HCT116 (cell line): ENCODE measurements around the gene NXPE3. TPM values are rescaled to one million over a fixed set of nuclear protein-coding genes. Genes with fewer than 3 reads are reported as not detected.

Experiments used
- ATAC-seq: fragments of 200-7000 bp; cut with Tn5 transposase; 2 replicates; pipeline ENCODE4 v1.9.1; 2020; ENCODE audit warnings: mild to moderate bottlenecking, moderate library complexity
- BruUV-seq: library from RNA; stranded (reverse); fragments of 400-500 nt; replicated peaks from 2 replicates; lab custom pipeline; 2021; lab: Mats Ljungman, UMichigan
- CTCF ChIA-PET: fragments of 300-600 bp; sonication (Branson Sonifier 250); formaldehyde crosslinking; loops from one replicate; lab custom pipeline; 2021; ENCODE audit warnings: antibody characterized with exemption; lab: Charles Lee
- POLR2A ChIA-PET: fragments of 300-600, 350-600 bp; sonication (Branson Sonifier 250); formaldehyde crosslinking; loops from one replicate; lab custom pipeline; 2021; ENCODE audit warnings: antibody characterized with exemption; lab: Charles Lee
- RAD21 ChIA-PET, 2 experiments: fragments of 300-600 bp; sonication (Branson Sonifier 250); formaldehyde crosslinking; loops; one replicate each; lab custom pipeline; 2023; ENCODE audit warnings: low total read pairs in 2 of 2; ENCODE audit not compliant: uncharacterized antibody in 2 of 2, unreplicated experiment in 2 of 2, low non-redundant PET in 1 of 2; lab: Charles Lee
- DNase-seq: peaks from one replicate; pipeline ENCODE4 v3.0.0-alpha.2; 2010; ENCODE audit warnings: low read depth, low spot score
- H2AFZ ChIP-seq: fragments of 200-600 bp; shearing (Covaris generic), sonication (generic); 2 replicates; pipeline ENCODE4 v1.6.1; 2017; ENCODE audit warnings: low read depth, mixed run types, mixed read lengths, antibody characterized with exemption, low read length; ENCODE audit not compliant: poor library complexity, severe bottlenecking
- H3K27ac ChIP-seq: 2 replicates; pipeline ENCODE4 v1.5.1; 2012; ENCODE audit warnings: low read depth, low read length
- H3K27me3 ChIP-seq: fragments of 200-600 bp; sonication (generic); 2 replicates; pipeline ENCODE4 v1.6.1; 2016; ENCODE audit warnings: mixed run types, low read length, mixed read lengths; ENCODE audit not compliant: insufficient read depth
- H3K36me3 ChIP-seq, 2 experiments: fragments of 200-500 bp in 1 of 2; fragments of 200-600 bp in 1 of 2; sonication (Bioruptor generic) in 1 of 2; sonication (generic) in 1 of 2; 2 replicates each; pipeline versions ENCODE4 v1.5.1 to v1.6.1; 2014 to 2016; ENCODE audit warnings: low read length in 2 of 2, inconsistent platforms in 1 of 2, mixed read lengths in 1 of 2, mixed run types in 1 of 2; ENCODE audit not compliant: insufficient read depth in 2 of 2, control insufficient read depth in 1 of 2
- H3K4me1 ChIP-seq, 2 experiments: fragments of 200-600 bp in 1 of 2; sonication (generic) in 1 of 2; 2 replicates each; pipeline versions ENCODE4 v1.5.1 to v1.6.1; 2012 to 2017; ENCODE audit warnings: low read length in 2 of 2, inconsistent platforms in 1 of 2, mild to moderate bottlenecking in 1 of 2, mixed read lengths in 1 of 2, mixed run types in 1 of 2, moderate library complexity in 1 of 2; ENCODE audit not compliant: insufficient read depth in 2 of 2, control insufficient read depth in 1 of 2
- H3K4me2 ChIP-seq: fragments of 200-600 bp; sonication (generic); 2 replicates; pipeline ENCODE4 v1.6.1; 2017; ENCODE audit warnings: mixed run types, low read length, mixed read lengths
- H3K4me3 ChIP-seq, 2 experiments: fragments of 200-600 bp in 1 of 2; sonication (generic) in 1 of 2; replicated peaks in 1 of 2; 2 replicates each; pipeline ENCODE4 v1.5.1; 2011 to 2016; ENCODE audit warnings: low read length in 2 of 2, control low read depth in 1 of 2, low read depth in 1 of 2, mild to moderate bottlenecking in 1 of 2, mixed read lengths in 1 of 2, mixed run types in 1 of 2
- H3K79me2 ChIP-seq: fragments of 200-600 bp; sonication (generic); 2 replicates; pipeline ENCODE4 v1.6.1; 2017; ENCODE audit warnings: mild to moderate bottlenecking, mixed run types, low read length, moderate library complexity, mixed read lengths; ENCODE audit not compliant: insufficient read depth
- H3K9ac ChIP-seq: fragments of 200-600 bp; sonication (generic); 2 replicates; pipeline ENCODE4 v1.6.1; 2016; ENCODE audit warnings: low read length, mixed read lengths
- H3K9me2 ChIP-seq: fragments of 200-600 bp; sonication (generic), shearing (Covaris generic); 2 replicates; pipeline ENCODE4 v1.6.1; 2017; ENCODE audit warnings: mixed run types, mild to moderate bottlenecking, moderate library complexity; ENCODE audit not compliant: insufficient read depth
- H3K9me3 ChIP-seq, 2 experiments: fragments of 200-500 bp in 1 of 2; fragments of 200-600 bp in 1 of 2; sonication (Bioruptor generic) in 1 of 2; sonication (generic) in 1 of 2; 2 replicates each; pipeline ENCODE4 v1.6.1; 2014 to 2017; ENCODE audit warnings: low read length in 2 of 2, mixed read lengths in 2 of 2, inconsistent platforms in 1 of 2, low read depth in 1 of 2, mild to moderate bottlenecking in 1 of 2, mixed run types in 1 of 2, moderate library complexity in 1 of 2; ENCODE audit not compliant: control insufficient read depth in 1 of 2, insufficient read depth in 1 of 2
- H4K20me1 ChIP-seq: fragments of 200-600 bp; sonication (generic), shearing (Covaris generic); 2 replicates; pipeline ENCODE4 v1.6.1; 2017; ENCODE audit warnings: mixed run types, mild to moderate bottlenecking, moderate library complexity; ENCODE audit not compliant: insufficient read depth
- CBX3 ChIP-seq: IDR thresholded peaks from 2 replicates; pipeline ENCODE4 v1.6.1; 2012; ENCODE audit warnings: low read depth
- CEBPB ChIP-seq: IDR thresholded peaks from 2 replicates; pipeline ENCODE4 v1.6.1; 2012; ENCODE audit warnings: low read depth
- EGR1 ChIP-seq: IDR thresholded peaks from 2 replicates; pipeline ENCODE4 v1.6.1; 2012; ENCODE audit warnings: low read depth
- ELF1 ChIP-seq: IDR thresholded peaks from 2 replicates; pipeline ENCODE4 v1.6.1; 2012; ENCODE audit warnings: low read depth, borderline replicate concordance
- EZH2 ChIP-seq: fragments of 200-600 bp; sonication (generic); IDR thresholded peaks from 2 replicates; pipeline ENCODE4 v1.6.1; 2017; ENCODE audit warnings: antibody characterized with exemption, mixed run types
- EZH2phosphoT487 ChIP-seq: fragments of 200-600 bp; IDR thresholded peaks from 2 replicates; pipeline ENCODE4 v1.6.1; 2018; ENCODE audit warnings: antibody characterized with exemption, borderline replicate concordance
- FOSL1 ChIP-seq: IDR thresholded peaks from 2 replicates; pipeline ENCODE4 v1.6.1; 2012; ENCODE audit warnings: low read depth
- POLR2A ChIP-seq: IDR thresholded peaks from 2 replicates; pipeline ENCODE4 v1.7.0; 2011; ENCODE audit warnings: borderline replicate concordance; ENCODE audit not compliant: insufficient read depth, insufficient read length; ENCODE audit errors: extremely low read depth
- POLR2AphosphoS5 ChIP-seq: IDR thresholded peaks from 2 replicates; pipeline ENCODE4 v1.6.1; 2011; ENCODE audit warnings: mild to moderate bottlenecking, low read depth, low read length, moderate library complexity
- RAD21 ChIP-seq: IDR thresholded peaks from 2 replicates; pipeline ENCODE4 v1.6.1; 2012; ENCODE audit warnings: low read depth, mild to moderate bottlenecking
- SP1 ChIP-seq: IDR thresholded peaks from 2 replicates; pipeline ENCODE4 v1.6.1; 2012; ENCODE audit warnings: low read depth
- YY1 ChIP-seq: IDR thresholded peaks from 2 replicates; pipeline ENCODE4 v1.6.1; 2011; ENCODE audit warnings: low read length, low read depth, moderate library complexity, mild to moderate bottlenecking; ENCODE audit not compliant: insufficient replicate concordance; ENCODE audit errors: extremely low read depth
- ZFX ChIP-seq: fragments of 450-650 bp; IDR thresholded peaks from 2 replicates; pipeline ENCODE4 v1.6.1; 2017
- ZNF274 ChIP-seq: fragments of 200-500 bp; sonication (Bioruptor generic); IDR thresholded peaks from 2 replicates; pipeline ENCODE4 v1.6.1; 2014; ENCODE audit warnings: mild to moderate bottlenecking, low read depth, low read length, inconsistent platforms
- intact Hi-C: fragments of 100-400 bp; cut with micrococcal nuclease; formaldehyde crosslinking; loops from 2 replicates; pipeline ENCODE4 v1.10.0; 2022
- total RNA-seq: library from RNA; stranded (reverse); gene quantifications from one replicate; pipeline ENCODE4 v1.2.1, GENCODE V29; 2021; ENCODE audit not compliant: unreplicated experiment
- TF ChIP-seq, protein P1 (sequence below), 3 experiments: fragments of 200-600 bp in 1 of 3; sonication (generic) in 1 of 3; IDR thresholded peaks in 2 of 3; conservative IDR thresholded peaks in 1 of 3; 2 replicates each; pipeline ENCODE4 v1.5.1; 2012 to 2017; ENCODE audit warnings: low read depth in 2 of 3, low read length in 2 of 3, antibody characterized with exemption in 1 of 3, borderline replicate concordance in 1 of 3, control low read depth in 1 of 3, mild to moderate bottlenecking in 1 of 3, mixed read lengths in 1 of 3, mixed run types in 1 of 3, moderate library complexity in 1 of 3; ENCODE audit not compliant: insufficient read depth in 1 of 3
- TF ChIP-seq, protein P2 (sequence below): IDR thresholded peaks from 2 replicates; pipeline ENCODE4 v1.6.1; 2011; ENCODE audit warnings: mild to moderate bottlenecking, low read length, moderate library complexity; ENCODE audit not compliant: insufficient replicate concordance; ENCODE audit errors: extremely low read depth

Gene NXPE3
- total RNA-seq, 1 experiment from 2014 or later = 4.3 TPM

DNA sequence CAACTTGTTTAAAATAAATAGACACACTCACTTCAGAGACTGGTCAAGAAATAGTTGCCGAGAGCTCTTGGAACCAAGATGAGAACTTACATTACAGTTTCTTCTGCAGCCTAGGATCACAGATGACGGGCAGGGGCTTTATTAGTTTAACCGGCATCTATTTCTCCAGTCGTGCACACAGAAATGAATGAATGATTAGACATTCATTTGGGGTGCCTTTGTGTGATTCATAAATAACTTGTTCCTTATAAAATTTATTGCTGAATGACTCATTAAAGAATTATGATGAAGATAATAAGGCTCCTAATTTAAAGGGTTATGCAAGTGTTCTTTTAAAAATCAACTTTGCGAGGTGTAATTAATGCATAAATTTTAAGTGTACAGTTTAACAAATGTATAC is 91.1 kb downstream of the NXPE3 start (continued):
- TF ChIP-seq, protein P1, sequence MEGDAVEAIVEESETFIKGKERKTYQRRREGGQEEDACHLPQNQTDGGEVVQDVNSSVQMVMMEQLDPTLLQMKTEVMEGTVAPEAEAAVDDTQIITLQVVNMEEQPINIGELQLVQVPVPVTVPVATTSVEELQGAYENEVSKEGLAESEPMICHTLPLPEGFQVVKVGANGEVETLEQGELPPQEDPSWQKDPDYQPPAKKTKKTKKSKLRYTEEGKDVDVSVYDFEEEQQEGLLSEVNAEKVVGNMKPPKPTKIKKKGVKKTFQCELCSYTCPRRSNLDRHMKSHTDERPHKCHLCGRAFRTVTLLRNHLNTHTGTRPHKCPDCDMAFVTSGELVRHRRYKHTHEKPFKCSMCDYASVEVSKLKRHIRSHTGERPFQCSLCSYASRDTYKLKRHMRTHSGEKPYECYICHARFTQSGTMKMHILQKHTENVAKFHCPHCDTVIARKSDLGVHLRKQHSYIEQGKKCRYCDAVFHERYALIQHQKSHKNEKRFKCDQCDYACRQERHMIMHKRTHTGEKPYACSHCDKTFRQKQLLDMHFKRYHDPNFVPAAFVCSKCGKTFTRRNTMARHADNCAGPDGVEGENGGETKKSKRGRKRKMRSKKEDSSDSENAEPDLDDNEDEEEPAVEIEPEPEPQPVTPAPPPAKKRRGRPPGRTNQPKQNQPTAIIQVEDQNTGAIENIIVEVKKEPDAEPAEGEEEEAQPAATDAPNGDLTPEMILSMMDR (IDR thresholded peaks at IDR 0.05 in 2 of 3, conservative IDR thresholded peaks at IDR 0.05 in 1 of 3; ENCODE audit: borderline replicate concordance in 1 of 3, insufficient read depth in 1 of 3, low read depth in 2 of 3, low read length in 2 of 3) = no peak
- TF ChIP-seq EGR1 = no peak

DNA sequence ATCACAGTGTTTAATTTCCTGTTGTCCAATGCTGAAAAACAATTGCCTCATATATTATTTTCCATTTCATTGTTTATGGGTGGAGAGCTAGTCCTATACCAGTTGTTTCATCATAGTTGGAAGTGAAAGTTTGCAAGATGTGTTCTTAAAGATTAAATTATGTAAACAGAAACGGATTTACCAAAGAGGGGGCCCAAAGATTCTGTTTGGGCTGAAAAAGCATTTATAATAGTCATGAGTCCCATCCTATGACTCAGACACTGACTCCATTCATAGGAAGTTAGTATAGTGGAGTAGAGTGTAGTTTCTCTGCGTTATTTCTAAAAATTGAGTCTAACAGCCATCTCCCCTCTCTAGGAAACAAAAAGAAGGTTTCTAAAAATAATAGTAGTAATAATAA is 94.6 kb downstream of the NXPE3 start:
- no peak for TF ChIP-seq EZH2phosphoT487
- TF ChIP-seq, protein P2, sequence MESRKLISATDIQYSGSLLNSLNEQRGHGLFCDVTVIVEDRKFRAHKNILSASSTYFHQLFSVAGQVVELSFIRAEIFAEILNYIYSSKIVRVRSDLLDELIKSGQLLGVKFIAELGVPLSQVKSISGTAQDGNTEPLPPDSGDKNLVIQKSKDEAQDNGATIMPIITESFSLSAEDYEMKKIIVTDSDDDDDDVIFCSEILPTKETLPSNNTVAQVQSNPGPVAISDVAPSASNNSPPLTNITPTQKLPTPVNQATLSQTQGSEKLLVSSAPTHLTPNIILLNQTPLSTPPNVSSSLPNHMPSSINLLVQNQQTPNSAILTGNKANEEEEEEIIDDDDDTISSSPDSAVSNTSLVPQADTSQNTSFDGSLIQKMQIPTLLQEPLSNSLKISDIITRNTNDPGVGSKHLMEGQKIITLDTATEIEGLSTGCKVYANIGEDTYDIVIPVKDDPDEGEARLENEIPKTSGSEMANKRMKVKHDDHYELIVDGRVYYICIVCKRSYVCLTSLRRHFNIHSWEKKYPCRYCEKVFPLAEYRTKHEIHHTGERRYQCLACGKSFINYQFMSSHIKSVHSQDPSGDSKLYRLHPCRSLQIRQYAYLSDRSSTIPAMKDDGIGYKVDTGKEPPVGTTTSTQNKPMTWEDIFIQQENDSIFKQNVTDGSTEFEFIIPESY = no peak
- no peak for TF ChIP-seq EZH2
- no peak for TF ChIP-seq ELF1
- TF ChIP-seq SP1 = no peak
- no peak for TF ChIP-seq RAD21
- no peak for TF ChIP-seq YY1
- TF ChIP-seq POLR2A = no peak
- no peak for TF ChIP-seq CEBPB
- TF ChIP-seq CBX3 = no peak
- TF ChIP-seq, protein P1 (IDR thresholded peaks at IDR 0.05 in 2 of 3, conservative IDR thresholded peaks at IDR 0.05 in 1 of 3; ENCODE audit: borderline replicate concordance in 1 of 3, insufficient read depth in 1 of 3, low read depth in 2 of 3, low read length in 2 of 3) = no peak
- no peak for TF ChIP-seq POLR2AphosphoS5
- no peak for TF ChIP-seq FOSL1
- TF ChIP-seq ZNF274 = no peak
- TF ChIP-seq EGR1 = no peak
- TF ChIP-seq ZFX = no peak
- POLR2A ChIA-PET = no interaction called here
- CTCF ChIA-PET = no interaction called here
- no peak overlapping the region for H2AFZ ChIP-seq
- H4K20me1 ChIP-seq = no peaks in the 10 kb centered on the region
- RAD21 ChIA-PET = no interaction called here
- intact Hi-C loops = no loop called here
- H3K36me3 ChIP-seq = no peaks in the 10 kb centered on the region
- no peak overlapping the region for H3K27ac ChIP-seq
- no peak overlapping the region for H3K9ac ChIP-seq
- H3K4me3 ChIP-seq = no peak overlapping the region
- no peaks in the 10 kb centered on the region for H3K9me2 ChIP-seq
- H3K79me2 ChIP-seq = no peaks in the 10 kb centered on the region
- no peaks in the 10 kb centered on the region for H3K27me3 ChIP-seq
- H3K9me3 ChIP-seq = no peaks in the 10 kb centered on the region
- no peak overlapping the region for H3K4me2 ChIP-seq
- DNase-seq (no peak), ATAC-seq (no peak)
- no TSS peak for BruUV-seq
- peaks cover 5 to 6% of the 10 kb centered on the region in 2 experiments for H3K4me1 ChIP-seq
